A673 (cell line): ENCODE results near the gene MAST4. TPM values are rescaled to one million over a fixed set of nuclear protein-coding genes. Genes with fewer than 3 reads are reported as not detected.

ENCODE experiments used
- BruUV-seq: library from RNA; stranded (reverse); fragments of 400-500 nt; replicated peaks from 2 replicates; lab custom pipeline; 2021; lab: Mats Ljungman, UMichigan
- CTCF ChIA-PET: fragments of 300-600 bp; sonication (Branson Sonifier 250); formaldehyde crosslinking; loops from one replicate; lab custom pipeline; 2022; ENCODE audit warnings: antibody characterized with exemption; lab: Charles Lee
- POLR2A ChIA-PET: fragments of 300-600 bp; sonication (Branson Sonifier 250); formaldehyde crosslinking; loops from one replicate; lab custom pipeline; 2022; ENCODE audit warnings: antibody characterized with exemption; ENCODE audit not compliant: low non-redundant PET; lab: Charles Lee
- DNase-seq: peaks from one replicate; pipeline ENCODE4 v3.0.0-alpha.2; 2015; ENCODE audit warnings: low spot score
- H3K27ac ChIP-seq: fragments of 200-600 bp; sonication (generic); 2 replicates; pipeline ENCODE4 v1.5.1; 2016; ENCODE audit warnings: mixed run types, low read depth, mild to moderate bottlenecking, mixed read lengths, antibody characterized with exemption, low read length; ENCODE audit not compliant: poor library complexity, severe bottlenecking
- H3K27me3 ChIP-seq: fragments of 200-600 bp; sonication (generic); replicated peaks from 2 replicates; pipeline ENCODE4 v1.6.1; 2017; ENCODE audit warnings: mixed run types, low read depth, mild to moderate bottlenecking, mixed read lengths, antibody characterized with exemption, low read length; ENCODE audit not compliant: insufficient read depth, poor library complexity
- H3K36me3 ChIP-seq: fragments of 200-600 bp; sonication (generic); 2 replicates; pipeline ENCODE4 v1.6.1; 2016; ENCODE audit warnings: mixed run types, mild to moderate bottlenecking, mixed read lengths, antibody characterized with exemption, low read length; ENCODE audit not compliant: insufficient read depth, poor library complexity, severe bottlenecking
- H3K4me1 ChIP-seq: fragments of 200-600 bp; sonication (generic); 2 replicates; pipeline ENCODE4 v1.6.1; 2017; ENCODE audit warnings: mixed run types, mild to moderate bottlenecking, mixed read lengths, antibody characterized with exemption, low read length; ENCODE audit not compliant: insufficient read depth, poor library complexity, severe bottlenecking
- H3K4me3 ChIP-seq: fragments of 200-600 bp; sonication (generic); 2 replicates; pipeline ENCODE4 v1.5.1; 2016; ENCODE audit warnings: low read depth, mixed run types, mild to moderate bottlenecking, mixed read lengths, low read length; ENCODE audit not compliant: poor library complexity, severe bottlenecking
- H3K9me3 ChIP-seq: fragments of 200-600 bp; sonication (generic); 2 replicates; pipeline ENCODE4 v1.6.1; 2016; ENCODE audit warnings: mixed run types, low read depth, mild to moderate bottlenecking, mixed read lengths, antibody characterized with exemption, low read length; ENCODE audit not compliant: poor library complexity, severe bottlenecking
- EZH2 ChIP-seq: fragments of 200-600 bp; sonication (generic); IDR thresholded peaks from 2 replicates; pipeline ENCODE4 v1.6.1; 2017; ENCODE audit warnings: borderline replicate concordance, low read depth, mild to moderate bottlenecking, mixed read lengths, antibody characterized with exemption, low read length; ENCODE audit not compliant: poor library complexity, severe bottlenecking
- intact Hi-C: fragments of 100-400 bp; cut with micrococcal nuclease; formaldehyde crosslinking; loops from one replicate; pipeline ENCODE4 v1.10.0; 2022; ENCODE audit not compliant: unreplicated experiment
- total RNA-seq: library from RNA; stranded (reverse); gene quantifications from 2 replicates; pipeline ENCODE4 v1.2.3, GENCODE V29; 2021
- TF ChIP-seq, protein P1 (sequence below): fragments of 300-800, 200-600 bp; sonication (generic); conservative IDR thresholded peaks from 2 replicates; pipeline ENCODE4 v1.5.1; 2017; ENCODE audit warnings: low read depth, mild to moderate bottlenecking, antibody characterized with exemption, low read length, moderate library complexity, mixed read lengths

MAST4 gene
- total RNA-seq, 1 experiment from 2014 or later: 4.5 TPM

GRCh38 chr5:67021962-67022361, 425.8 kb downstream of the MAST4 start:
- H3K4me1 ChIP-seq: no peaks in the 10 kb centered on the region
- TF ChIP-seq, protein P1, sequence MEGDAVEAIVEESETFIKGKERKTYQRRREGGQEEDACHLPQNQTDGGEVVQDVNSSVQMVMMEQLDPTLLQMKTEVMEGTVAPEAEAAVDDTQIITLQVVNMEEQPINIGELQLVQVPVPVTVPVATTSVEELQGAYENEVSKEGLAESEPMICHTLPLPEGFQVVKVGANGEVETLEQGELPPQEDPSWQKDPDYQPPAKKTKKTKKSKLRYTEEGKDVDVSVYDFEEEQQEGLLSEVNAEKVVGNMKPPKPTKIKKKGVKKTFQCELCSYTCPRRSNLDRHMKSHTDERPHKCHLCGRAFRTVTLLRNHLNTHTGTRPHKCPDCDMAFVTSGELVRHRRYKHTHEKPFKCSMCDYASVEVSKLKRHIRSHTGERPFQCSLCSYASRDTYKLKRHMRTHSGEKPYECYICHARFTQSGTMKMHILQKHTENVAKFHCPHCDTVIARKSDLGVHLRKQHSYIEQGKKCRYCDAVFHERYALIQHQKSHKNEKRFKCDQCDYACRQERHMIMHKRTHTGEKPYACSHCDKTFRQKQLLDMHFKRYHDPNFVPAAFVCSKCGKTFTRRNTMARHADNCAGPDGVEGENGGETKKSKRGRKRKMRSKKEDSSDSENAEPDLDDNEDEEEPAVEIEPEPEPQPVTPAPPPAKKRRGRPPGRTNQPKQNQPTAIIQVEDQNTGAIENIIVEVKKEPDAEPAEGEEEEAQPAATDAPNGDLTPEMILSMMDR: no peak
- TF ChIP-seq EZH2: no peak
- no peak overlapping the region for H3K4me3 ChIP-seq
- ChIA-PET POLR2A (no interaction called here), CTCF (no interaction called here)
- no peaks in the 10 kb centered on the region for H3K27me3 ChIP-seq
- H3K36me3 ChIP-seq: no peaks in the 10 kb centered on the region
- no TSS peak for BruUV-seq
- no peak overlapping the region for H3K27ac ChIP-seq
- no peaks in the 10 kb centered on the region for H3K9me3 ChIP-seq
- no peak for DNase-seq
- intact Hi-C loops: no loop called here

DNA sequence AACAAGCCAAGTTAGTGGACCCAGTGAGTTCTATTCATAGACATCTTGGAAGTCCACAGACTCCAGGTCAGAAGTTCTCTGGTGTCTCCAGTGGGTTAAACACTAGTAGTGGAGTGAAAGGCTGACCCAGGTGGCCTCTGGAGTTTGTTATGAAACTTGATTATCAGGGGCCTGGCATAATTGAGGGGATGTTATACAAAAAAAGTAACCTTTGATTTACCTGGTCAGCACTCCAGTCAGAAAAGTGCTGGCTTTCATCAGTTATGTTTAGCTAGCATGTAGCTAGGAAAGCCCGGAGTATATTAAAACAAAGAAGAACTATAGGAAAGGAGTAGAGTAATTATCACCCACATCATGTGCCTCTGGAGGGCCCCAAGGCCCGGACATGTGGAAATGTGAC, 429.3 kb downstream of the MAST4 start:
- no TSS peak for BruUV-seq
- intact Hi-C loops: no loop called here
- Histone ChIP-seq H3K27ac (no peak overlapping the region), H3K4me1 (no peaks in the 10 kb centered on the region), H3K36me3 (no peaks in the 10 kb centered on the region), H3K27me3 (no peaks in the 10 kb centered on the region), H3K9me3 (no peaks in the 10 kb centered on the region), H3K4me3 (no peak overlapping the region)
- no peak for TF ChIP-seq EZH2
- TF ChIP-seq, protein P1: no peak
- ChIA-PET POLR2A (no interaction called here), CTCF (no interaction called here)
- no peak for DNase-seq

DNA sequence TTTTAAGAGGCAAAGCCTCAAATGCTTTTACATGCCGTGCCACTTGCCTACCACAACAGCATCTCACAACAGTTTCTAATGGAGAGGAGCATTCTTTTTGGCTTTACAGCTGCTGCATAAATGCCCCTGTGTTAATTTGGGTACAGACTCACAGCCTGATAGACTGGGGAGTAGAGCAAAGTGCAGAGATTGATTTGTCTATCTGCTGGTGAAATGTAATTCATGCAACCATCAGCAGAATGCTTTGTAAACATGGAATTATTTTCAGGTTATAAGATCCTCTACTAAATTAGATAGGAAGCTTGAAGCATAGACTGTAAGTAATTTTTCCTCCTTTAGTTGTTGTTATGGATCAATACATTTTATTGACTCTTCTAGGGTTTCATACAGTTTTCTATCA, 430.1 kb downstream of the MAST4 start:
- DNase-seq: no peak
- Histone ChIP-seq H3K27ac (no peak overlapping the region), H3K4me3 (no peak overlapping the region), H3K36me3 (no peaks in the 10 kb centered on the region), H3K4me1 (no peaks in the 10 kb centered on the region), H3K27me3 (no peaks in the 10 kb centered on the region), H3K9me3 (no peaks in the 10 kb centered on the region)
- POLR2A ChIA-PET: no interaction called here
- no TSS peak for BruUV-seq
- CTCF ChIA-PET: no interaction called here
- TF ChIP-seq, protein P1: no peak
- TF ChIP-seq EZH2: no peak
- intact Hi-C loops: no loop called here
